SKM-1 treated with dmso at 0.1 percent for 144 hours (cell line): ENCODE data around the gene TTLL7.
"Not testable (repeated sequence)": the region's sequence is repeated elsewhere in the genome, so short reads cannot be mapped to it uniquely, and the experiment has no call there.

Experiments used
- DNase-seq: peaks from one replicate; lab custom pipeline; 2025; ENCODE audit not compliant: unreplicated experiment; lab: John Stamatoyannopoulos, UW

TTLL7 gene

DNA sequence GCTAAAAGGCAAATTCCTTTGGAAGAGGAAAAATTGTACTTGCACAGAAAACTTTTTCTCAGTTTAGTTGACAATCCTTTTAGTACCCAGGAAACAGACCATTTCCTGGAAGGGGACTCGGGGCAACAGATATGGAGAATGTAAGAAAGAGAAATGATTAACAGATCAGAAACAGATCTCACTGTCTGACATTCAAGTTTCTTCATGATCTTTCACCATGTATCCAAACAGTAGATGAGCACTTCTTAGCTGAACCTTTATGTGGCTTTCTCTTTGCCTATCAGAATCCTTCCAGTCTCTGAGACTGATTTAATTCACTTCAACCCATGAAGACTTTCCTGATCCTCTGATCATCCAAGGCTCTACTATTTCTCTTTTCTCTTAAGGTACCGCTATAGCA, 2.7 kb downstream of the TTLL7 start:
- no peak for DNase-seq

DNA sequence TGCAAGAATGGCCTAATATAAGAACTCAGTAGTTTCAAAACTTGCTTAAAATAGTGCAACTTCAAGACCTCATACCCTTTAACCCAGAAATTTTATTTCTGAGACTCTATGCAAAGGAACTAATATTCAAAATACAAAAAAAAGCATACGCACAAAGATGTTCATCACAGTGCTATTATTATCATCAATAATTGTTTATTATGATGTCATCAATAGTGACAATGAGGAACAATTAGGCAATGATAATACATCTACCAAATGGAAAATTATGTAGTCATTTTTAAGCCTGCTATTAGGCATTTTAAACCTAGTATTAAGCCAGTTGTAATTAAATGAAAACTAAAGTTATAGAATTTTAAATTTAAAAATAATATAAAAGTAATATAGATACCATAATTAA, 3.3 kb downstream of the TTLL7 start:
- DNase-seq, result no peak

DNA sequence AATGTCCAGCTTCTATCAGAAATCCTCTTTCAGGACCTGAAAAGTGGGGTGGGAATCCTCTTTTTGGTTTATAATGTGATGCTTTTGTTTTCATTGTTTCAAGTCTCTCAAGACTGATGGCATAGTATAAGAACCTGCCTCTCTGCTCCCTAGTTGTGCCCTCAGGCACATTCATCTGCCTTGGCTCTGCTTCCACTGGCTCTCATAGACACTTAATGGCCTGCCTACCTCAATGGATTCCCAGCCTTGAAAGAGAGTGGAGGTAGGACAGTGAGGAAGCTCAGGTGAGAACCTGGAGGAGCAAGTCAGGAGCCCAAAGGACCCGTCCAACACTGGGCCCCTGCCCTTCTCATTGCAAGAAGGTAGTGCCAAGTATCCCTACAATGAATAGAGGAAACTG, 4.8 kb downstream of the TTLL7 start:
- no peak for DNase-seq

DNA sequence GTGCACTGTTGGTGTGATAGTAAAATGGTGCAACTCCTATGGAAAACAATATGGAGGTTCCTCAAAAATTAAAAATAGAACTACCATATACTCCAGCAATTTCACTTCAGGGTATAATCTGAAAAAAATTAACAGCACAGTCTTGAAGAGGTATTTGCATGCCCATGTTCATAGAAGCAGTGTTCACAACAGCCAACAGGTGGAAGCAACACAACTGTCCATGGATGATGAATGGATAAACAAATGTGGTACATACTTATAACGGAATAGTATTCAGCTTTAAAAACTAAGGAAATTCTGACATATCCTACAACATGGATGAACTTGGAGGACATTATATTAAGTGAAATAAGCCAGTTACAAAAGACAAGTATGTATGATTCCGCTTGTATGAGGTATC, 8.2 kb downstream of the TTLL7 start:
- no peak for DNase-seq

DNA sequence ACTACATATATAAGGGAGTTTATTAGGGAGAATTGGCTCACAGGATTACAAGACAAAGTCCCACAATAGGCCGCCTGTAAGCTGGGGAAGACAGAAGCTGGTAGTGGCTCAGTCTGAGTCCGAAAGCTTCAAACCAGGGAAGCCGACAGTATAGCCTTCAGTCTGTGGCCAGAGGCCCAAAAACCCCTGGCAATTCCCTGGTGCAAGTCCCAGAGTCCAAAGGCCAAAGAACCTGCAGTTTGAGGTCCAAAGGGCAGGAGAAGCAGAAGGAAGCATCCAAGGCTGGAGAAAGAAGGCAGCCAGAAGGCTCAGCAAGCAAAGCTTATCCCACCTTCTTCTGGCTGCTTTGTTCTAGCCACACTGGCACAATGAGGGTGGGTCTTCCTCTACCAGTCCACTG, 13.9 kb downstream of the TTLL7 start:
- DNase-seq, result no peak

DNA sequence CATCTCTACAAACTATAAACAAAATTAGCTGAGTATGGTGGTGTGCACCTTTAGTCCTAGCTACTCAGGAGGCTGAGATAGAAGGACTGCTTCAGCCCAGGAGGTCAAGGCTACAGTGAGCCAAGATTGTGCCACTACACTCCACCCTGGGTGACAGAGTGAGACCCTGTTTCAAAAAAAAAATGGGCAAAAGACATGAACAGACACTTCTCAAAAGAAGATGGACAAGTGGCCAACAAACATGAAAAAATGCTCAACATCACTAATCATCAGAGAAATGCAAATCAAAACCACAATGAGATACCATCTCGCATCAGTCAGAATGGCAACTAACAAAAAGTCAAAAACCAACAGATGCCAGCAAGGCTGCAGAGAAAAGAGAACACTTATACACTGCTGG, 15.0 kb downstream of the TTLL7 start:
- not testable (repeated sequence) for DNase-seq

DNA sequence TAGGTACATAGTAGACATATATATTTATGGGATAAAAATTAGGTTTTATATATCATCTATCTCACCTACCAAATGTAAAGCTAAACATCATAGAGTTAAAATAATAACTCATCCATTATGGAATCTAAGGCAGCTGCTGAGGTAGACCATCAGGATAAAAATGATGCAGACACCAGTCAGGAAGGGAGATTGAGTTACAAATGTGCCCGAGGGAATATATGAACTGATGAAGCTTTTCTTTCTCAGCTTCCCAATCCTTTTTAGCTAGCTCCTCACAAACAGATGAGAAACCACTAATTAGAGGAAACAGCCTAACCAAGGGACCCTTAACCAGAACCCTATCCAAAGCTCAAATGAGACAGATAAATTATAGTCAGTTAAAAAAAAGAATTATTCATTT, 20.9 kb downstream of the TTLL7 start:
- DNase-seq, result no peak

DNA sequence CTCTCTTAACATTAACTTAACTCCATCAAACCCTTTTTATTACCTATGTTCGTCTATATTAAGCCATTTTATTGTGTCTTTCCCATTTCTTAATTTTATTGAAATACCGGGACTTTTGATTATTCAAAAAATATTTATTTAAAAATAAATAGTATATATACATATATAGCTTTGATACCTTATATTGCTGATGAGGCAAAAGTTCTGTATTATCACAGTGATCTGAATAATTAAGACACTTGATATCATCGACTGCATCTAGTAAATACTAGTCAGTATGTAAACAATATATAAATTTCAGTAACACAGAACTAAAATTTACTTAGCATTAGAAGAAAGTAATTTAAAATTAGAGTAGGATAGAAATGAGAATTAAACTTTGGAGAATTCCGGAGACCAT, 22.0 kb downstream of the TTLL7 start:
- DNase-seq, result no peak

DNA sequence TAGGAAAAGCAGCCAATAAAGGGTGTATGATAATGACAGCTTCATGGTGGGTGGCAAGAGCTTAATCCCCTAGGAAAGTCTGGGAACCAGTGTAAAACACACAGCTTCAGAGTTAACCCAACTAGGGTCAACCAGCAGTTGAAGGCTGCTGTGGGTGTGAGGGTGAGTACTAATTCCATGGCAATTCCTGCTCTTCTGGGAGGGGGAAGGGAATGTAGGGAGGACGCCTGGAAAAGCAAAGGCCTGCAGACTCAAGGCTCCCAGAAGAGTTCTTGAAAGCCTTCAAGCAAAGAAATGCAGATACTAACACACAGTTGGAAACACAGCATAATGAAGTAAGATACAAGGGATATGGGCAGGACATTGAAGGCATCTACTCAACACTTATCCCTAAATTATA, 28.1 kb downstream of the TTLL7 start:
- DNase-seq, result no peak

DNA sequence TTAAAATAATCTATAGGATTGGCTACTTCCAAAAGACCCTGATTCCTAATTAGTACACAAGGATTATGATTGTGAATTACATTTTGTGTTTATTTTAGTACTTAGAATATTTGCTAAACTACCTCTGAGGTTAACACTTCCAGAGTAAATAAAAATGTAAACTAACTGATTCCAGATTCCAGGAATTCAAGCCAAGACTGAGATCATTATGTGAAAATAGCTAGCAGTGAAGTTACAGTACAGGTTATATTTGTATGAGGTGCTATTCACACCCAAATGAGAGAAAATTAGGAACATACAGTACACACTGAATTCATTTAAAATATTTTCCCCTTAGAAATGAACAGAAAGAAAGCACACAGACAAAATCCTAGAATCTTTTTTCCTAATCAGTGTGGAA, 28.8 kb downstream of the TTLL7 start:
- DNase-seq, result no peak

DNA sequence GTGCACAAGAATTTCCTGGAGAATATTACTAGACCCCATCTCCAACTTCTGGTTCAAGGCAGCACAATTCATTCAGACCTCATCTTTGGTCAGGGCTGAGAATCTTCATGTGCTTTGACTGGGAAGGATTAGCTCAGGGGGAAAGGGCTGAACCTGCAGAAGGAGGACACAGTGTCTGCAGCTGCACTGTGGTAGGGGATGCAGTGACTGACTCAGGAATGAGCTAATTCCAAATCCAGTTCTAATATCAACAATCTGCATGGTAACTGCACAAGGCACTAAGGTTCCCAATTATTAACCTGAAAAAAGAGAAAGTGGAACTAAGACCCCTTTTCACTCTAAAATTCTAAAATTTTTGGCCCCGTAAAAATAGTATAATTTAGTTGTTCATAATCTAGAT, 31.6 kb downstream of the TTLL7 start:
- no peak for DNase-seq

DNA sequence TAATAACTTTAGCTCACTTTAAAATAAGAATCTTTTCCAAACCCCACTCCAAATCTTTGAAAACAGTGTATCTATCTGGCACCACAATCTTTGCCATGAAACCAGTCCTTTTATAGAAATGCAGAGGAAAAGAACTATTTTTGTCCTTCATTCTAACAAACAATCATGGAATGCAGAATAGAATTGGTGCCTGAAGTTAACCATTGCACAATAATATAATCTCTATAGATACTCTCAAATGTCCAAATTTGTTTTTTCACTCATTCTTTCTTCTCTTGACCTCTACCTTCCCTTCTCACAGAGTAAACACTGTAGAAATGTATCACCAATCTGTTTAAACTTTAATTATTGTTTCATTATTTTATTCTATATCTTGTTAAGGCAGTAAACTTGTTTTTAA, 34.8 kb downstream of the TTLL7 start:
- DNase-seq, result no peak

DNA sequence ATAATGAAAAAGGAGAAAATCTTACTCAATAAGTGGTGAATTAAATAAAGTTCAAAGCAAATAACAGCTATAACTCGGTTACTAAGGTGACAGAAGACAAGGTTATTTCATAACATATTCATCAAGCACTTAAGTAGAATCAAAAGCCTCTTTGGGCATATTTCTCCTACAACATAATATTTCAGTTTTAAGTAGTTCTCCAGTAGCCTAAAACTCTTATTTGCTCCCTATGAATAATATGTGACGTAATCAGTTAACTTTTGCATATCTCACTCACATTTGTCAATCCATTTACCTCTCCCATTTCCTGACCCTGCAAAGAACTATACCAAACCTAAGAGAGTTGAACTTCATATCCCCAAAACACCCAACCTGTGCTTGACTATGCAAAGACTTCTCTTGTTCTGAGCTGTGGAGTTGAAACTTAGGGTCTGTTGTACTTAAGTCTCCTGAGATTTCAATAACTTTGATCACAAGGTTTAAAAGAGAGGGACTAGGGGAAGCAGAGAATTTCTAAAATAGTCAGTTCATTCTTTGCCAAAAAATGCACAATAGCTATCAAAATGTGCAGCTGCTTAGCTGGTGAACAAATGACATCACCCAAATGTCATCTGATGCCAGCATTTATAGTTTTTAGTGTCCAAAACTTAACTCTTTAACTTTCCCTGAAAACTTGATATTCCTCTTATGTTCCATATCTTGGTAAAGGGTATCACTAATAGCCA, 37.2 kb downstream of the TTLL7 start:
- no peak for DNase-seq

DNA sequence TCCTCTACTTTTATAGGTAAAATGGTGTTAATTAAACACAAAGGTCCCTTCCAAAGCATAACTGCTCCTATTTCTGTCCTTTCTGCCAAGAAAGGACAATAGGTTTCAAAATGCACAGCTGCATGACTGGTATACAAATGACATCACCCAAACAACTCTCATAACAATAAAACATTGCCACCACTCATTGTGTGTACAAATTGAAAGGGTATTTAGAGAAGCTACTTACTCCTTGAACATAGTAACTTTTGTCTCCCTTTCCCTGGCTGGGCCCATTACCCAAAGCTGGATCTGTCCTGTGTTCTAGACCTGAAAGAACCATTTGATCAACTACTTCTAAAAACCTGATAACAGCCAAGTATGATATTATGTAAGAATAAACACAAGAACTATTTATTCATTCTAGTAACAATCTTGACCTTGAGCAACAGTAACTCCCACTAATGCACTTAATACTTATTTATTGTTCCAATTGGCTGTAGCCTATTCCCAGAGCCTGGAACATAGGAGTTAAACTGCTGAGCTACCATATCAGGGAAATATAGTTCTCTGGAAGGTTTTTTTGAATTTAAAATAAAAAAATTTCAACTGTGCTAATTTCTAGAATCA, 38.2 kb downstream of the TTLL7 start:
- no peak for DNase-seq

DNA sequence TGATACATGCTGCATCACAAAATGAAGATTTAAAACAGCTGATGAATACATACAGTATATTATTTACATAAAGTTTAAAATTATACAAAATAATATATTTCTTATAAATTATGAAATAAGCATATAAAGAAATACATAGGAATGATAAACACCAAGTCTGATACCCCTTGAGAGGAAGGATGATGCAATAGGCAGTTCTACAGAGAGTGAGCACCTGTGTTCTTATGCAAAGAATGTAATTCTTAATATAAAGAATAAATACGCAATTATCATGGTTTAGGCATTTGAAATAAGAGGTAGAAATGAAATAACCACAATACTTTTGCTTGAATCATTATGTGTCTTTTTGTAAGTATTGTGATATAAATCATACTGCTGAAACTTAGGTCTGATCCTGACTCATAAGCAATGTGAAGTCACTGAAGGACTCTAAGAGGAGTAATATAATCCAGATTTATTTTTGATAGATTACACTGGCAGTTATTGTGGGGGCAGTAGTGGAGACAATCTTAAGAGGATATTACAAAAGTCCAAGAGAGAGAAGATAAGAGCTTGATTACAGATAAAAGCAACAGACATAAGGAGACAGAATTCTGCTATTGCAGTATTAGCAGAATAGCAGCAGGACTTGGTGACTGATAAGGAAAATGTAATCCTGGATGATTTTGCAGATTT, 39.0 kb downstream of the TTLL7 start:
- DNase-seq, result no peak

DNA sequence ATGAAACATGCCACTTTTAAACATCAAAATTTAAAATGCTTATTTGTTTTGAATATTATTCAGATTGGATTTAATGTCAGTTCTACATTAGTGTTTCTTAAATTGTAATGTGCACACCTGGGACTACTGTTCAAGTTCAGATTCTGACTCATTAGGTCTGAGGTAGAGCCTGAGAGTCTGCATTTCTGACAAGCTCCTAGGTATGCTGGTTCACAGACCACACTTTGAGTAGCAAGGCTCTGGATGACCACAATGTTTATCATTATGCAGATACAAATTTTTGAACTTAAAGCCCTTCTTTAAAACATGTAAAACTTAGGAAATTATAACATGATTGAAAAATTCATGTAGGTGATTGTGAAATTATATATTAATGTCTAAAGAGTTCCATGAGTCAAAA, 40.2 kb downstream of the TTLL7 start:
- no peak for DNase-seq

DNA sequence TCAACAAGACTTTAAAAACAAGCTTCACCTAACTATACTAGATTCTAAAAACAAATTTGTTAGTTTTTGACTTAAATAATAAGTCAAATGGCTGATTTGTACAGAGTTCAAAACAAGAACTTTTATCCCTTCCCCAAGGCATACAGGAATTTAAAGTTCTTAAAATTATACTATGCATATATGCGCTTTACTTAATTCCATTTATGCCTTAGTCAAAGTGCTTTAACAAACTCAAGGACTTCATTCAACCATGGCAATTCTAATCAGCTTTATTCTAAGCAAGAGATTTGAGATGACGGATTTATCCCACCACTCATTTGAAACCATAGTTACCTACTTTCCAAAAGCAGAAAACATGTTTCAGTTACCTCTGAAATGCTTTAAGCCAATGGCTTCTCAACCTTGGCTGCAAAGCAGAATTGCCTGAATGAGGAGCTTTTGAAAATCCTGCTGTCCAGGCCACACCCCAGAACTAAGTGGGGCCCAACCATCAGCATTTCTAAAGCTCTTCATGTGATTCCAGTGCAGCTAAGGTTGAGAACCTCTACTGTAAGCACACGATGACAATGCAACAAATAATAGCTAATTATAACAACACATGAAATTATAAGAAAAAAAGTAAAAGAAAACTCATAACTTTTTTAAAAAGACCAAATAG, 44.6 kb downstream of the TTLL7 start:
- DNase-seq, result no peak

DNA sequence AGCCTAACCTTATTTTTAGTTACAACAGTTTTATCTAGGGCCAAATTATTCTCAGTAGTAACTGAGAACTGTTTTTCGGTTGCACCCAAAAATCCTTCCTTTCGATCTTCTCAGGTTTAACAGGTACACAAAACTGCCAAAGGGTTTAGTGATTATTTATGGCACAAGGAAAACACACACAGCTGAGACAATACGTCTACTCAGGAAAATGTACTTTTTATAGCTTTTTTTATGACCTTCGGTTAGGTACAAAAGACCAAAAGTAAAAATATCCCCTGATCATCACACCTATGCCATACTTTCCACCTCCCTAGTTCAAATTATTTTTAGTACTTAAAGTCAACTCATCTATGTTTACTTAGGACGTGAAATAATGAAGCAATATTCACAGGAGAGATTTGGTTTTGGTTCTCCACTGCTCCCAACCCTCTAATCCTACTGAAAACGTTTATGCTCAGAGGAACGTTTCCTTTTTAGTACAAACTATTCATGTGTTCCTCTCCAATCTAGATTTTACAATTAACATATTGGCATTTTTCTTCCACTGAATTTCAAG, 48.7 kb downstream of the TTLL7 start:
- no peak for DNase-seq

DNA sequence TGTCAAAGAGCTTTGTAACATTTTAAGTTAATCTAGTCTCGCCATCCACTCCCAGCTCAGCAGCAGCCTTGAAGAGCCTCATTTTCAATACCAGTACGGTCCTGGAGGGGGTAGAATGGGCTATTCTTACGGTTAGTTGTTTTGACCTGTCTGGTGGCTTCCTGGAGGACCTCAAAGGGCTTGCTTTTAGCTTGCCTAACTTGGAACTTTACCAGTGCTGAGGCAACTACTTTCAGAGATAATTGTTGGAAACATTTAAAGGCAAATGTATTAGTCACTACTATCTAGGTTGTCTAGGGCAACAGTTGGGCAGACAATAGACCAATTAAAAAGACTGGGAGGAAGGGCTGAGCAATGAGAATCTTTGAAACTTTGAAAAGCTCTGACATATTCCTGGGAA, 56.0 kb downstream of the TTLL7 start:
- no peak for DNase-seq

DNA sequence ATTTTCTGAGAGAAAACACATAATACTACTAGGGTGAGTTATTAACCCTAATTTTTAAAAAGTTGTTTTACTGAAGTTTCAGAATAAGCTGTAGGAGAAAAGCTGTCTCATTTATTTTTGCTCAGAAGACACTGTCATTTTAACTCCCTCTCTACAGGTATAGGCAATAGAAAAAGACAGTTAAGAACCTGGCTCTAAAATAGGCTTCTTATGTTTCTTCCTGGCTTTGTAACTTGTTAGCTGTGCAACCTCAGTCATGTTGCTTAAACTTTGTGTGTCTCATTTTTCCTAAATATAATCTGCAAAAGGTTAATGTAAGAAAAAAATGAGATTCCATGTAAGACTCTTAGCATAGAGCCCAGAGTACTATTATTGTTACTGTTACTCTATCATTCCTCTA, 64.4 kb downstream of the TTLL7 start:
- no peak for DNase-seq

DNA sequence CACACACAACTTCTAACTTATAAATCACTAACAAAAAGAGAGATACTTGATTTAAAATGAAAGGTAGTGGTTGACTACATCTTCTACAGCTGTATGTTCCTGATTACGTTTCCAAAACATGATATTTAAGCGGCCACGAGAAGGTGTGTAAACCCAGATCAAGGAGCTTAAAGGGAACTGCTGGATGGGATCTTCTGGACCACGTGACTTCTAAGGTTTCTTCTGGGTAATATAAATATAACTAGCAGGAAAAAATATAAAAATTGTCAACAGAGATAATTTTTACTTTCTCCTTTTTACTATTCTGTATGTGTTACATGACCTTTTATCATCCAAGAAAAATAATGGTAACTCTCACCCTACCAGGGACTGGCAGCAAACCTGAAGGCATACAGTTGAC, 66.2 kb downstream of the TTLL7 start:
- DNase-seq, result no peak

DNA sequence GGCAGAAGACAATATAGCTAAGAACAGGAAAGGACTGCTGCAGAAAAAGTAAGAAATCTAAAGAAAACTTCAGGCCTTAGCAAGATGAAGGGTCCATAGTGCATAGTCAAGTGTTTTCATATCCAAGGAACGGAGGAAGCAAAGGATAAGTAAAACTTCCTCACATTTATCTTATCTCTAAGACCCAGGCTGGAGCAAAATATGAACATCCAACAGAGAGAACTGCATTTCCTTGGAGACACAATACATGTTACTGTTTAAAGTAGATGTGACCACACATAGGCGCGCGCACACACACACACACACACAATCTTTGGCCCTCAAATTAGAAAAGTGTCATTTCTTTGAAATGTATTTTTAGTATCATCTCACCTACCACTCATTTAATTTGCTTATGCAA, 66.7 kb downstream of the TTLL7 start:
- no peak for DNase-seq
